Spleen (tissue), 11 donors: ENCODE results near the gene PDCL3. TPM values are rescaled to one million over a fixed set of nuclear protein-coding genes. Genes with fewer than 3 reads are reported as not detected.

Experiments used
- DNase-seq: peaks from one replicate; pipeline ENCODE4 v3.0.0-alpha.2; 2020
- H3K27ac ChIP-seq, 8 donors: fragments of 200-600 bp; sonication (generic) in 7 of 8; 1 replicate in 4 of 8; 2 replicates in 4 of 8; pipeline versions ENCODE4 v1.5.0 to v1.8.0; 2016 to 2021; ENCODE audit warnings: inconsistent platforms in 4 of 8, mild to moderate bottlenecking in 4 of 8, moderate library complexity in 1 of 8
- H3K27me3 ChIP-seq, 7 donors: fragments of 200-600 bp; sonication (generic) in 6 of 7; replicated peaks in 1 of 7; 1 replicate in 4 of 7; 2 replicates in 3 of 7; pipeline versions ENCODE4 v1.5.0 to v1.8.0; 2016 to 2021; ENCODE audit warnings: inconsistent platforms in 3 of 7, mild to moderate bottlenecking in 1 of 7
- H3K36me3 ChIP-seq, 6 donors: fragments of 200-600 bp; sonication (generic) in 5 of 6; 1 replicate in 4 of 6; 2 replicates in 2 of 6; pipeline versions ENCODE4 v1.5.0 to v1.8.0; 2016 to 2021; ENCODE audit warnings: inconsistent platforms in 2 of 6
- H3K4me1 ChIP-seq, 6 donors: fragments of 200-600 bp; sonication (generic) in 5 of 6; 1 replicate in 3 of 6; 2 replicates in 3 of 6; pipeline versions ENCODE4 v1.5.0 to v1.8.0; 2016 to 2021; ENCODE audit warnings: inconsistent platforms in 3 of 6
- H3K4me3 ChIP-seq, 8 donors: fragments of 200-600 bp; sonication (generic) in 7 of 8; 1 replicate in 4 of 8; 2 replicates in 4 of 8; pipeline versions ENCODE4 v1.5.0 to v1.8.0; 2016 to 2021; ENCODE audit warnings: inconsistent platforms in 4 of 8, mild to moderate bottlenecking in 4 of 8, moderate library complexity in 2 of 8
- H3K9me3 ChIP-seq, 8 donors: fragments of 200-600 bp; sonication (generic) in 7 of 8; 1 replicate in 4 of 8; 2 replicates in 4 of 8; pipeline versions ENCODE4 v1.5.0 to v1.8.0; 2016 to 2021; ENCODE audit warnings: inconsistent platforms in 4 of 8
- POLR2A ChIP-seq, 3 donors: fragments of 450-650 bp; IDR thresholded peaks; one replicate each; pipeline ENCODE4 v1.5.1; 2017; ENCODE audit warnings: antibody characterized with exemption in 3 of 3, mild to moderate bottlenecking in 1 of 3
- POLR2AphosphoS5 ChIP-seq, 3 donors: sonication (generic); formaldehyde crosslinking; IDR thresholded peaks; one replicate each; pipeline ENCODE4 v1.5.1; 2017; ENCODE audit warnings: antibody characterized with exemption in 3 of 3
- WGBS, 5 donors: extraction: QIAGEN DNeasy Blood & Tissue Kit in 3 of 5; methylation state at CpG; one replicate each; pipeline versions ENCODE4 v1.1.5 to v1.1.7; 2013 to 2018; 5-methylcytosine and 5-hydroxymethylcytosine counted together
- intact Hi-C: fragments of 100-400 bp; cut with DNase I; formaldehyde crosslinking; loops from one replicate; pipeline ENCODE4 v1.15.0; 2023; ENCODE audit warnings: low total_unique reads
- polyA plus RNA-seq, 3 donors: library from polyadenylated mRNA; stranded (reverse); fragments of 200-250 nt; gene quantifications; one replicate each; pipeline ENCODE4 v1.2.1, GENCODE V29; 2013
- total RNA-seq, 7 donors: library from RNA; depleted of rRNA in 3 of 7; stranded (reverse); fragments of >200 nt in 3 of 7; fragmentation: NEBNext Ultra II Directional in 4 of 7; extraction: Animal tissue kit (Norgen Biotek cat#: 25700) in 4 of 7; gene quantifications; one replicate each; pipeline versions ENCODE4 v1.1.0 to v1.2.1, GENCODE V29; 2016 to 2021
- TF ChIP-seq, protein P1 (sequence below), 11 experiments: fragments of 200-600 bp in 7 of 11; fragments of 450-650 bp in 4 of 11; sonication (generic) in 4 of 11; IDR thresholded peaks in 8 of 11; conservative IDR thresholded peaks in 3 of 11; 1 replicate in 7 of 11; 2 replicates in 4 of 11; pipeline versions ENCODE4 v1.4.0 to v1.8.0; 2016 to 2021; ENCODE audit warnings: antibody characterized with exemption in 11 of 11, inconsistent platforms in 4 of 11, mild to moderate bottlenecking in 1 of 11
- donor health status: healthy with polysubstance abuse.
- donor health status: DM: no; HTN: no; CAD: no; lungs with moderate emphysema.
- donor health status: DM: no; HTN: no; CAD: no.
- donor health status: Bipolar disorder and iron deficiency.
- donor health status: healthy.
- donor health status: DM: no; HTN: no; CAD: no.
- donor health status: DM: yes; HTN: yes; CAD: no.

The PDCL3 gene
- total and polyA plus RNA-seq, 10 donors: 9.4 to 25.1 (median 13.5) TPM

DNA sequence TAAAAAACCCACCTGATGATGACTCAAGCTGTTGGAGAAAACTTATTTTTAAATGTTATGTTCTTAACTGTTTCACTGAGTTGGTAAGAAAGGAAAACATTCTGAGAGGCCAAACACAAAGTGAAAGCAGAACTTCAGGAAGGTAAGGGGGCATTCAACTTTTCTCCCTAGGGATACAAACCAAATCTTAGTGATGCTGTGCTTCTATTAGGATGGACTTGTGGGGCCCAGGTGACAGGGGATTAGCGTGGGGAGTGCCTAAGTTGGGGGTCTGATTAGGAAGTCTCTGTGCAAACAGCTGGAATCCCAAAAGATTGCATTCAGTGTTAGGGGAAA, 18.5 kb downstream of the PDCL3 start:
- Histone ChIP-seq H3K27ac (peak overlapping the region; percentile 13 to 91 (median 79)), H3K4me3 (peak overlapping the region in 1 of 8 donors; percentile 35)
- intact Hi-C loops: no loop called here

GRCh38 chr2:100584816-100585215, 22.0 kb downstream of the PDCL3 start:
- Histone ChIP-seq H3K4me1 (peaks cover 0 to 21% (median 16%) of the 10 kb centered on the region in 6 donors), H3K4me3 (no peak overlapping the region), H3K27me3 (no peaks in the 10 kb centered on the region), H3K27ac (no peak overlapping the region), H3K36me3 (no peaks in the 10 kb centered on the region), H3K9me3 (no peaks in the 10 kb centered on the region)
- intact Hi-C loops: no loop called here
- 30 to 58% (median 47%) methylated on average over 3 of the region's 3 CpGs for WGBS, 5 donors
- TF ChIP-seq, protein P1, sequence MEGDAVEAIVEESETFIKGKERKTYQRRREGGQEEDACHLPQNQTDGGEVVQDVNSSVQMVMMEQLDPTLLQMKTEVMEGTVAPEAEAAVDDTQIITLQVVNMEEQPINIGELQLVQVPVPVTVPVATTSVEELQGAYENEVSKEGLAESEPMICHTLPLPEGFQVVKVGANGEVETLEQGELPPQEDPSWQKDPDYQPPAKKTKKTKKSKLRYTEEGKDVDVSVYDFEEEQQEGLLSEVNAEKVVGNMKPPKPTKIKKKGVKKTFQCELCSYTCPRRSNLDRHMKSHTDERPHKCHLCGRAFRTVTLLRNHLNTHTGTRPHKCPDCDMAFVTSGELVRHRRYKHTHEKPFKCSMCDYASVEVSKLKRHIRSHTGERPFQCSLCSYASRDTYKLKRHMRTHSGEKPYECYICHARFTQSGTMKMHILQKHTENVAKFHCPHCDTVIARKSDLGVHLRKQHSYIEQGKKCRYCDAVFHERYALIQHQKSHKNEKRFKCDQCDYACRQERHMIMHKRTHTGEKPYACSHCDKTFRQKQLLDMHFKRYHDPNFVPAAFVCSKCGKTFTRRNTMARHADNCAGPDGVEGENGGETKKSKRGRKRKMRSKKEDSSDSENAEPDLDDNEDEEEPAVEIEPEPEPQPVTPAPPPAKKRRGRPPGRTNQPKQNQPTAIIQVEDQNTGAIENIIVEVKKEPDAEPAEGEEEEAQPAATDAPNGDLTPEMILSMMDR (IDR thresholded peaks at IDR 0.05 in 8 of 11, conservative IDR thresholded peaks at IDR 0.05 in 3 of 11): no peak
- TF ChIP-seq POLR2AphosphoS5 (IDR thresholded peaks at IDR 0.05): no peak
- TF ChIP-seq POLR2A (IDR thresholded peaks at IDR 0.05): no peak
- no peak for DNase-seq

More for the DNA sequence above, 18.5 kb downstream of the PDCL3 start:
- DNase-seq: no peak
- 46 to 76% (median 54%) methylated on average over 1 of the region's 1 CpG for WGBS, 5 donors
- Histone ChIP-seq H3K4me1 (peaks cover 0 to 26% (median 17%) of the 10 kb centered on the region in 6 donors), H3K36me3 (peaks cover 0 to 19% (median 2%) of the 10 kb centered on the region in 6 donors), H3K27me3 (no peaks in the 10 kb centered on the region), H3K9me3 (no peaks in the 10 kb centered on the region)
- TF ChIP-seq POLR2A (IDR thresholded peaks at IDR 0.05) (no peak), POLR2AphosphoS5 (IDR thresholded peaks at IDR 0.05) (no peak)
- TF ChIP-seq, protein P1 (IDR thresholded peaks at IDR 0.05 in 8 of 11, conservative IDR thresholded peaks at IDR 0.05 in 3 of 11): no peak

DNA sequence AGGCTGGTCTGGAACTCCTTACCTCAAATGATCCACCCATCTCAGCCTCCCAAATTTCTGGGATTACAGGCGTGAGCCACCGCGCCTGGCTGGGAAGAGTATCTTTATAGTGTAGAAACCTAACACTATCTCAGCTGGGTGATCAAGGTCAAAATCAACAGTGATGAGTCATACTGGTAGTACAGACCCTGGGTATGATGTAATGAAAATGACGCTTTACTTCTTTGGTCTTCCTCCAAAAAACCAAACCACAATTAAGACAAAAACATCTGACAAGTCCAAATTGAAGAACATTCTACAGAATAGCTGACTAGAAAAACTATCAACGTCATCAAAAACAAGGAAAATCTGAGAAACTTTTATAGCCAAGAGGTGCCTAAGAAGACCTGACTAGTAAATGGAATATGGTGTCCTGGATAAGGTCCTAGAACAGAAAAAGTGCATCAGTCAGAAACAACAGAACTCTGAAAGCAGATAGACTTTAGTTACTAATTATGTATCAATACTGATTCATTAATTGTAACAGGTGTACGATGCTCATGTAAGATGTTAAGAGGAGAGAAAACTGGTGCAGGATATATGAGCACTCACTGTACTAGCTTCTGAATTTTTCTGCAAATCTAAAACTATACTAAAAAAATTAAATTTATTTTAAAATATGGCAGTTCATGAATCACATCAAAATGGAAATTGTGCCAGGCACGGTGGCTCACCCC, 25.4 kb downstream of the PDCL3 start:
- Histone ChIP-seq H3K36me3 (no peaks in the 10 kb centered on the region), H3K27ac (no peak overlapping the region), H3K27me3 (no peaks in the 10 kb centered on the region), H3K9me3 (no peaks in the 10 kb centered on the region), H3K4me3 (no peak overlapping the region), H3K4me1 (no peaks in the 10 kb centered on the region)
- intact Hi-C loops: no loop called here
- no peak for DNase-seq
- 61 to 71% (median 64%) methylated on average over 7 of the region's 7 CpGs for WGBS, 5 donors
- TF ChIP-seq, protein P1 (IDR thresholded peaks at IDR 0.05 in 8 of 11, conservative IDR thresholded peaks at IDR 0.05 in 3 of 11): no peak
- no peak for TF ChIP-seq POLR2A (IDR thresholded peaks at IDR 0.05)
- no peak for TF ChIP-seq POLR2AphosphoS5 (IDR thresholded peaks at IDR 0.05)

GRCh38 chr2:100589527-100589926, 26.7 kb downstream of the PDCL3 start:
- WGBS, 5 donors: 46 to 73% (median 61%) methylated on average over 3 of the region's 3 CpGs

More at GRCh38 chr2:100589527-100589926, 26.7 kb downstream of the PDCL3 start:
- no peak overlapping the region for H3K4me3 ChIP-seq
- H3K27ac ChIP-seq: no peak overlapping the region
- intact Hi-C loops: no loop called here
- no peak for TF ChIP-seq POLR2A (IDR thresholded peaks at IDR 0.05)
- no peak for TF ChIP-seq POLR2AphosphoS5 (IDR thresholded peaks at IDR 0.05)
- TF ChIP-seq, protein P1 (IDR thresholded peaks at IDR 0.05 in 8 of 11, conservative IDR thresholded peaks at IDR 0.05 in 3 of 11): no peak
- no peaks in the 10 kb centered on the region for H3K27me3 ChIP-seq
- no peaks in the 10 kb centered on the region for H3K4me1 ChIP-seq
- no peaks in the 10 kb centered on the region for H3K36me3 ChIP-seq
- no peak for DNase-seq
- no peaks in the 10 kb centered on the region for H3K9me3 ChIP-seq
